HepG2 (cell line): ENCODE measurements around the gene PTPN20. TPM values are rescaled to one million over a fixed set of nuclear protein-coding genes. Genes with fewer than 3 reads are reported as not detected.

ENCODE experiments used
- ARID4A ChIP-seq: sonication (generic); formaldehyde crosslinking; IDR thresholded peaks from 2 replicates; pipeline ENCODE4 v1.5.0; 2020; ENCODE audit warnings: mild to moderate bottlenecking, missing genetic modification reagents, borderline replicate concordance
- ARNT2 ChIP-seq: sonication (generic); formaldehyde crosslinking; IDR thresholded peaks from 2 replicates; pipeline ENCODE4 v1.8.0; 2022; ENCODE audit warnings: mild to moderate bottlenecking, low read depth, missing genetic modification reagents, moderate library complexity
- DPF2 ChIP-seq: sonication (generic); formaldehyde crosslinking; IDR thresholded peaks from 2 replicates; pipeline ENCODE4 v1.4.0; 2020; ENCODE audit warnings: mild to moderate bottlenecking, low read depth, missing genetic modification reagents, borderline replicate concordance
- FOSL2 ChIP-seq: sonication (generic); formaldehyde crosslinking; IDR thresholded peaks from 2 replicates; pipeline ENCODE4 v1.4.0; 2020; ENCODE audit warnings: missing genetic modification reagents
- FOXP1 ChIP-seq, 2 experiments: fragments of 450-650 bp in 1 of 2; IDR thresholded peaks; 2 replicates each; pipeline ENCODE4 v1.6.1; 2017 to 2018; ENCODE audit warnings: antibody characterized with exemption in 1 of 2
- HNRNPK ChIP-seq: fragments of 200-400 bp; formaldehyde crosslinking; IDR thresholded peaks from 2 replicates; pipeline ENCODE4 v1.6.1; 2018; ENCODE audit warnings: low read length, low read depth, moderate library complexity, mild to moderate bottlenecking; ENCODE audit not compliant: poor library complexity, severe bottlenecking
- IKZF1 ChIP-seq: fragments of 450-650 bp; IDR thresholded peaks from 2 replicates; pipeline ENCODE4 v1.7.1; 2016
- ISL2 ChIP-seq: sonication (generic); formaldehyde crosslinking; IDR thresholded peaks from 2 replicates; pipeline ENCODE4 v1.5.0; 2020; ENCODE audit warnings: missing genetic modification reagents
- JDP2 ChIP-seq: sonication (generic); formaldehyde crosslinking; IDR thresholded peaks from 2 replicates; pipeline ENCODE4 v1.8.1; 2022; ENCODE audit warnings: missing genetic modification reagents, borderline replicate concordance
- KDM6A ChIP-seq: IDR thresholded peaks from 2 replicates; pipeline ENCODE4 v1.6.1; 2016; ENCODE audit warnings: low read depth
- NBN ChIP-seq: fragments of 450-650 bp; conservative IDR thresholded peaks from 2 replicates; pipeline ENCODE4 v1.6.1; 2017
- NR2F6 ChIP-seq, 2 experiments: IDR thresholded peaks; 2 replicates each; pipeline ENCODE4 v1.6.1; 2016; ENCODE audit warnings: antibody characterized with exemption in 1 of 2, mild to moderate bottlenecking in 1 of 2
- PHB2 ChIP-seq: fragments of 450-650 bp; IDR thresholded peaks from 2 replicates; pipeline ENCODE4 v1.6.1; 2018; ENCODE audit not compliant: partially characterized antibody
- SMC3 ChIP-seq: IDR thresholded peaks from 2 replicates; pipeline ENCODE4 v1.6.1; 2011; ENCODE audit warnings: low read length, improper control_type of control experiment
- ZNF136 ChIP-seq: sonication (generic); formaldehyde crosslinking; IDR thresholded peaks from 2 replicates; pipeline ENCODE4 v1.8.1; 2022; ENCODE audit warnings: low read depth, mild to moderate bottlenecking, moderate library complexity, missing genetic modification reagents
- ZNF205 ChIP-seq: IDR thresholded peaks from 2 replicates; pipeline ENCODE4 v1.6.1; 2018; ENCODE audit warnings: missing biosample characterization, missing genetic modification reagents
- ZNF646 ChIP-seq: sonication (generic); formaldehyde crosslinking; IDR thresholded peaks from 2 replicates; pipeline ENCODE4 v1.9.0; 2021; ENCODE audit warnings: mild to moderate bottlenecking, missing genetic modification reagents
- polyA plus RNA-seq, 8 experiments: library from polyadenylated mRNA; depleted of rRNA in 3 of 8; stranded (reverse) in 7 of 8; unstranded in 1 of 8; fragments of >200 nt; fragmentation: Illumina TruSeq in 4 of 8; extraction: Trizol in 4 of 8; gene quantifications; 2 replicates each; pipeline versions ENCODE4 v1.2.1 to v1.2.3, GENCODE V29; 2011 to 2016; ENCODE audit warnings: low read depth in 4 of 8, missing spikeins in 1 of 8, mixed read lengths in 1 of 8; ENCODE audit not compliant: insufficient read depth in 1 of 8
- total RNA-seq, 5 experiments: library from RNA; depleted of rRNA; stranded (reverse); fragments of >200 nt; fragmentation: Illumina TruSeq; extraction: Trizol; gene quantifications; 2 replicates each; pipeline ENCODE4 v1.2.3, GENCODE V29; 2016; ENCODE audit warnings: low read depth in 1 of 5
- TF ChIP-seq, protein P1 (sequence below): sonication (generic); formaldehyde crosslinking; IDR thresholded peaks from 2 replicates; pipeline ENCODE4 v1.4.0; 2020; ENCODE audit warnings: missing genetic modification reagents; ENCODE audit errors: not compliant biosample characterization

PTPN20 gene
- total and polyA plus RNA-seq, 2 of the 13 experiments (the other 11 are each of a cell fraction or from before 2014, with no cell fraction given), result not detected

DNA sequence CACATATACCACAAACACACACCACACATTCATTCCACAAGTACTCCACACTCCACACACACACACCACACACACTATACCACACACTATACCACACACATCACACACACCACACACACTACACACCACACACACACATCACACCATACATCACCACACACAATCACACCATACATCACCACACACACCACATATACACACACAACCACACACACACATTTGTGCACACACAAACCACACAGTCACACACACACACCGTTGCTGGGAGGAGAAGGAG is 112.8 kb downstream of the PTPN20 start (continued):
- TF ChIP-seq FOXP1 (IDR thresholded peaks at IDR 0.05), result peak; percentile 19; the same call in 1 of the 2 replicates
- no peak for TF ChIP-seq FOXP1 (CRISPR knock-in tag; IDR thresholded peaks at IDR 0.05)
- TF ChIP-seq NR2F6 (IDR thresholded peaks at IDR 0.05), result no peak
- no peak for TF ChIP-seq NR2F6 (CRISPR knock-in tag; IDR thresholded peaks at IDR 0.05)
- TF ChIP-seq IKZF1, result 0 out of 2 replicates have a peak, but pooled peaks have one; percentile 14
- no peak for TF ChIP-seq FOSL2 (CRISPR knock-in tag)
- no peak for TF ChIP-seq DPF2 (CRISPR knock-in tag)
- no peak for TF ChIP-seq ARNT2 (CRISPR knock-in tag)
- peak; percentile 15 for TF ChIP-seq ZNF646
- TF ChIP-seq ARID4A (CRISPR knock-in tag), result no peak
- no peak for TF ChIP-seq HNRNPK
- peak; percentile 68 for TF ChIP-seq PHB2
- no peak for TF ChIP-seq ZNF205 (CRISPR knock-in tag)
- TF ChIP-seq SMC3, result no peak
- TF ChIP-seq NBN, result 0 out of 2 replicates have a peak, but pooled peaks have one; percentile 51
- TF ChIP-seq ZNF136 (CRISPR knock-in tag), result no peak
- no peak for TF ChIP-seq JDP2 (CRISPR knock-in tag)
- TF ChIP-seq KDM6A (CRISPR knock-in tag), result no peak
- TF ChIP-seq ISL2, result no peak
- TF ChIP-seq, protein P1, sequence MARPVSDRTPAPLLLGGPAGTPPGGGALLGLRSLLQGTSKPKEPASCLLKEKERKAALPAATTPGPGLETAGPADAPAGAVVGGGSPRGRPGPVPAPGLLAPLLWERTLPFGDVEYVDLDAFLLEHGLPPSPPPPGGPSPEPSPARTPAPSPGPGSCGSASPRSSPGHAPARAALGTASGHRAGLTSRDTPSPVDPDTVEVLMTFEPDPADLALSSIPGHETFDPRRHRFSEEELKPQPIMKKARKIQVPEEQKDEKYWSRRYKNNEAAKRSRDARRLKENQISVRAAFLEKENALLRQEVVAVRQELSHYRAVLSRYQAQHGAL (CRISPR knock-in tag), result no peak
